LNCaP clone FGC (cell line): ENCODE measurements around the gene DAZAP2.
A peak's percentile ranks its signal among the peaks of the same experiment; 100 is the strongest.
"Not testable (repeated sequence)": the region's sequence is repeated elsewhere in the genome, so short reads cannot be mapped to it uniquely, and the experiment has no call there.

Source experiments
- DNase-seq: peaks from one replicate; pipeline ENCODE4 v3.0.0-alpha.2; 2011; ENCODE audit warnings: low read depth
- H3K4me3 ChIP-seq: 2 replicates; pipeline ENCODE4 v1.5.1; 2011; ENCODE audit warnings: mild to moderate bottlenecking, low read depth, low read length, control low read depth
- TF ChIP-seq, protein P1 (sequence below): IDR thresholded peaks from 2 replicates; pipeline ENCODE4 v1.5.1; 2012; ENCODE audit warnings: mild to moderate bottlenecking; ENCODE audit not compliant: control insufficient read depth, insufficient read depth; ENCODE audit errors: extremely low read depth

The DAZAP2 gene

GRCh38 chr12:51225234-51225633, 13.4 kb upstream of the DAZAP2 start:
- no peak for DNase-seq
- H3K4me3 ChIP-seq = no peak overlapping the region
- TF ChIP-seq, protein P1, sequence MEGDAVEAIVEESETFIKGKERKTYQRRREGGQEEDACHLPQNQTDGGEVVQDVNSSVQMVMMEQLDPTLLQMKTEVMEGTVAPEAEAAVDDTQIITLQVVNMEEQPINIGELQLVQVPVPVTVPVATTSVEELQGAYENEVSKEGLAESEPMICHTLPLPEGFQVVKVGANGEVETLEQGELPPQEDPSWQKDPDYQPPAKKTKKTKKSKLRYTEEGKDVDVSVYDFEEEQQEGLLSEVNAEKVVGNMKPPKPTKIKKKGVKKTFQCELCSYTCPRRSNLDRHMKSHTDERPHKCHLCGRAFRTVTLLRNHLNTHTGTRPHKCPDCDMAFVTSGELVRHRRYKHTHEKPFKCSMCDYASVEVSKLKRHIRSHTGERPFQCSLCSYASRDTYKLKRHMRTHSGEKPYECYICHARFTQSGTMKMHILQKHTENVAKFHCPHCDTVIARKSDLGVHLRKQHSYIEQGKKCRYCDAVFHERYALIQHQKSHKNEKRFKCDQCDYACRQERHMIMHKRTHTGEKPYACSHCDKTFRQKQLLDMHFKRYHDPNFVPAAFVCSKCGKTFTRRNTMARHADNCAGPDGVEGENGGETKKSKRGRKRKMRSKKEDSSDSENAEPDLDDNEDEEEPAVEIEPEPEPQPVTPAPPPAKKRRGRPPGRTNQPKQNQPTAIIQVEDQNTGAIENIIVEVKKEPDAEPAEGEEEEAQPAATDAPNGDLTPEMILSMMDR = no peak

- H3K4me3 ChIP-seq = no peak overlapping the region
- DNase-seq = no peak
Observed at GRCh38 chr12:51225771-51226170, 12.9 kb upstream of the DAZAP2 start.

GRCh38 chr12:51227112-51227511, 11.5 kb upstream of the DAZAP2 start:
- DNase-seq = not testable (repeated sequence)

More at GRCh38 chr12:51225771-51226170, 12.9 kb upstream of the DAZAP2 start:
- TF ChIP-seq, protein P1 = no peak

GRCh38 chr12:51227962-51228361, 10.7 kb upstream of the DAZAP2 start:
- TF ChIP-seq, protein P1 = no peak
- no peak for DNase-seq
- no peak overlapping the region for H3K4me3 ChIP-seq

More at GRCh38 chr12:51227112-51227511, 11.5 kb upstream of the DAZAP2 start:
- H3K4me3 ChIP-seq = not testable (repeated sequence)

- H3K4me3 ChIP-seq = no peak overlapping the region
- no peak for DNase-seq
- TF ChIP-seq, protein P1 = no peak
Observed at GRCh38 chr12:51229116-51229809, 9.4 kb upstream of the DAZAP2 start.

- no peak overlapping the region for H3K4me3 ChIP-seq
- TF ChIP-seq, protein P1 = no peak
- DNase-seq = peak; percentile 50
Observed at GRCh38 chr12:51232642-51233041, 6.0 kb upstream of the DAZAP2 start.

DNA sequence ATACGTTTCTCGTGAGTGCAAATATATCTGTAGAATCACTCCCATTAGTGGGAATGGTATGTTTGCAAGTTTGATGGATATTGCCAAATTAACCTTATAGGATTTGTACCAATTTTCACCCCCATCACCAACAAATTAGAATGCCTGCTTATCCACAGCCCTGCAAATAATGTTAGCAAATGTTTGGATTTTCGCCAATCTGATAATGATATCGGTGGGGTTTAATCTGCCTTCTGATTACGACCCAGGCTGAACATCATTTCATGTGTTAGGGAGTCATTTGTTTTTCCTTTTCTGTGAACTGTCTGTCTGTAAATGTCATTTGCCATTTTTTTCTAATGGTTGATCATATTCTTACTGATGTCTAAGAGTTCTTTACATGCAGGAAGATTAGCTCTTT, 4.1 kb upstream of the DAZAP2 start:
- H3K4me3 ChIP-seq = no peak overlapping the region
- no peak for DNase-seq
- TF ChIP-seq, protein P1 = no peak
